ENCODE data around the gene TLCD1. TPM values are rescaled to one million over a fixed set of nuclear protein-coding genes. Genes with fewer than 3 reads are reported as not detected.

The TLCD1 gene
- polyA plus RNA-seq, 2 of the 4 experiments (the other 2 are of a cell fraction): 36.7 to 83.3 TPM

DNA sequence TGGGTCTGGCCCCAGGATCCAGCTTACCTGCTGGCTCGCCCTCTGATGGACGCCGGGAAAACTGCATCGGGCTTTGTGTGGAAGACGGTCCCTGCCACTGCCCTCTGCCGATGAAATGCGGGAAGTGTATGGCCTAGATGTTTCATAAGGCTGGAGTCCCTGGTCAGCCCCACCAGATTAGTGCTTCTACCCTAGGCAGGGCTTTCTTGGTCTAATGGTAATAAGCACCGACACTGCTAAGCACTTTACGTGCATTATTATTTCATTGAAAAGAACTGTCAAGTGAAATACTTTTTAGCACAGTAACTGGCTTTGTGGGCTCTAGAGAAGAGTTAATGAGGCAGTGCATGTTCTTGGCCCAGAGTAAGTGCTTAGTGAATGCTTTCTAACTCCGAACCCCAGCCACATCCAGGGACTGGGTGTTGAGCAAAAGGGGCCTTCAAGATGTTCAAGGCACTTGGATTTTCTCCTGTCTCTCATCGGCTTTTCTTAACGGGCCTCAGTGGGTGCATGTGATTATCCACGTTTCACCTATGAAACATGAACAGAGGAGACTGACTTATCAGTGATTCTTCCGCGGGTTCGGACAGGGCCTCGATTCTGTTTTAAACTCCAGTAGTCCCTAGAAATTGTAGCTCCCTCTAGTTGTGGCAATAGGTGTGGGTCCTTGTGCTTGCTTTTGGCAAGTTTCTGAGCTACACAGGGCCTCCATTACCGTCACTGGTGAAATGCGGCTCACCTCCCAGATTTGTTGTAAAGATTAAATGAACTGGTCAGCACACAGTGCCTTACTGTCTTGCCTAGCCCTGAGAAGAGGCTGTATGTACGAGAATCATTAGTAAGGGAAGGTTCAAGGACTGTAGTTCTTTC is 24.4 kb upstream of the TLCD1 start:
- FAIRE-seq (no peak), ATAC-seq (peak; percentile 57 to 72), DNase-seq (ENCODE audit: low read depth in 1 of 2, low spot score in 1 of 2) (peak; percentile 82 to 96)
- H3K4me3 ChIP-seq: no peak overlapping the region
- CTCF ChIA-PET: interaction anchor here (0.6 to 22.6 kb wide), 60 partner anchors 8 to 208 kb away, joined by 3 to 977 read pairs (median 4); partner anchors contain the start of genes DHRS13, FLOT2, NEK8 and PROCA1
- peak overlapping the region in 1 of 2 experiments; percentile 10; a peak in 1 of 6 replicates for H3K27ac ChIP-seq
- WGBS (ENCODE audit: missing lambda C conversion rate): 39% methylated on average over 20 of the region's 20 CpGs
- H3K9me3 ChIP-seq: no peaks in the 10 kb centered on the region
- peak overlapping the region; percentile 20; the same call in 2 of the 3 replicates for H3K4me2 ChIP-seq
- H3K4me1 ChIP-seq: peaks cover 50% of the 10 kb centered on the region
- POLR2A ChIA-PET: interaction anchor here (0.6 to 12.2 kb wide), 5 partner anchors 24 to 200 kb away, joined by 3 to 369 read pairs (median 5); partner anchors contain the start of genes NEK8 and TLCD1
- TF ChIP-seq SMC3 (IDR thresholded peaks at IDR 0.05) (peak; percentile 98), CHD2 (IDR thresholded peaks at IDR 0.05; ENCODE audit: low read length, partially characterized antibody) (peak; percentile 27), TP53 (CRISPR knock-in tag; IDR thresholded peaks at IDR 0.05) (no peak), MYC (IDR thresholded peaks at IDR 0.05; ENCODE audit: borderline replicate concordance, low read length) (no peak), FOSB (CRISPR knock-in tag; IDR thresholded peaks at IDR 0.05) (0 out of 2 replicates have a peak, but pooled peaks have one; percentile 3), POLR2AphosphoS2 (conservative IDR thresholded peaks at IDR 0.05; ENCODE audit: low read length) (peak; percentile 89; the same call in 1 of the 2 replicates), MAZ (IDR thresholded peaks at IDR 0.05; ENCODE audit: borderline replicate concordance, low read depth, low read length) (0 out of 2 replicates have a peak, but pooled peaks have one; percentile 54), JUN (IDR thresholded peaks at IDR 0.05) (peak; percentile 44 to 68; a peak in 2 of 5 replicates), EHMT2 (IDR thresholded peaks at IDR 0.05; ENCODE audit: low read depth) (no peak), EHF (CRISPR knock-in tag; IDR thresholded peaks at IDR 0.05) (no peak), HOXA7 (CRISPR knock-in tag; IDR thresholded peaks at IDR 0.05) (0 out of 2 replicates have a peak, but pooled peaks have one; percentile 31), JUNB (IDR thresholded peaks at IDR 0.05) (no peak), CEBPB (IDR thresholded peaks at IDR 0.05) (peak in 1 of 2 experiments; percentile 3; a peak in 1 of 4 replicates), CBX2 (IDR thresholded peaks at IDR 0.05; ENCODE audit: borderline replicate concordance, low read depth) (no peak), HDAC2 (IDR thresholded peaks at IDR 0.05) (no peak), HOXB5 (CRISPR knock-in tag; IDR thresholded peaks at IDR 0.05) (no peak), FOXS1 (CRISPR knock-in tag; IDR thresholded peaks at IDR 0.05) (no peak), RARB (CRISPR knock-in tag; IDR thresholded peaks at IDR 0.05) (no peak), NFE2L2 (conservative IDR thresholded peaks at IDR 0.05; ENCODE audit: low read length) (0 out of 2 replicates have a peak, but pooled peaks have one; percentile 25), RAD21 (conservative IDR thresholded peaks at IDR 0.05 in 1 of 2, IDR thresholded peaks at IDR 0.05 in 1 of 2) (peak; percentile 87 to 88), GATA3 (IDR thresholded peaks at IDR 0.05; ENCODE audit: borderline replicate concordance) (no peak), FOSL2 (IDR thresholded peaks at IDR 0.05) (no peak), FOSL2 (CRISPR knock-in tag; IDR thresholded peaks at IDR 0.05) (peak; percentile 10; the same call in 1 of the 2 replicates)
- TF ChIP-seq, protein P1, sequence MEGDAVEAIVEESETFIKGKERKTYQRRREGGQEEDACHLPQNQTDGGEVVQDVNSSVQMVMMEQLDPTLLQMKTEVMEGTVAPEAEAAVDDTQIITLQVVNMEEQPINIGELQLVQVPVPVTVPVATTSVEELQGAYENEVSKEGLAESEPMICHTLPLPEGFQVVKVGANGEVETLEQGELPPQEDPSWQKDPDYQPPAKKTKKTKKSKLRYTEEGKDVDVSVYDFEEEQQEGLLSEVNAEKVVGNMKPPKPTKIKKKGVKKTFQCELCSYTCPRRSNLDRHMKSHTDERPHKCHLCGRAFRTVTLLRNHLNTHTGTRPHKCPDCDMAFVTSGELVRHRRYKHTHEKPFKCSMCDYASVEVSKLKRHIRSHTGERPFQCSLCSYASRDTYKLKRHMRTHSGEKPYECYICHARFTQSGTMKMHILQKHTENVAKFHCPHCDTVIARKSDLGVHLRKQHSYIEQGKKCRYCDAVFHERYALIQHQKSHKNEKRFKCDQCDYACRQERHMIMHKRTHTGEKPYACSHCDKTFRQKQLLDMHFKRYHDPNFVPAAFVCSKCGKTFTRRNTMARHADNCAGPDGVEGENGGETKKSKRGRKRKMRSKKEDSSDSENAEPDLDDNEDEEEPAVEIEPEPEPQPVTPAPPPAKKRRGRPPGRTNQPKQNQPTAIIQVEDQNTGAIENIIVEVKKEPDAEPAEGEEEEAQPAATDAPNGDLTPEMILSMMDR (IDR thresholded peaks at IDR 0.05): peak; percentile 99
- TF ChIP-seq, protein P2, sequence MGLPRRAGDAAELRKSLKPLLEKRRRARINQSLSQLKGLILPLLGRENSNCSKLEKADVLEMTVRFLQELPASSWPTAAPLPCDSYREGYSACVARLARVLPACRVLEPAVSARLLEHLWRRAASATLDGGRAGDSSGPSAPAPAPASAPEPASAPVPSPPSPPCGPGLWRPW (IDR thresholded peaks at IDR 0.05): no peak
- TF ChIP-seq, protein P3, sequence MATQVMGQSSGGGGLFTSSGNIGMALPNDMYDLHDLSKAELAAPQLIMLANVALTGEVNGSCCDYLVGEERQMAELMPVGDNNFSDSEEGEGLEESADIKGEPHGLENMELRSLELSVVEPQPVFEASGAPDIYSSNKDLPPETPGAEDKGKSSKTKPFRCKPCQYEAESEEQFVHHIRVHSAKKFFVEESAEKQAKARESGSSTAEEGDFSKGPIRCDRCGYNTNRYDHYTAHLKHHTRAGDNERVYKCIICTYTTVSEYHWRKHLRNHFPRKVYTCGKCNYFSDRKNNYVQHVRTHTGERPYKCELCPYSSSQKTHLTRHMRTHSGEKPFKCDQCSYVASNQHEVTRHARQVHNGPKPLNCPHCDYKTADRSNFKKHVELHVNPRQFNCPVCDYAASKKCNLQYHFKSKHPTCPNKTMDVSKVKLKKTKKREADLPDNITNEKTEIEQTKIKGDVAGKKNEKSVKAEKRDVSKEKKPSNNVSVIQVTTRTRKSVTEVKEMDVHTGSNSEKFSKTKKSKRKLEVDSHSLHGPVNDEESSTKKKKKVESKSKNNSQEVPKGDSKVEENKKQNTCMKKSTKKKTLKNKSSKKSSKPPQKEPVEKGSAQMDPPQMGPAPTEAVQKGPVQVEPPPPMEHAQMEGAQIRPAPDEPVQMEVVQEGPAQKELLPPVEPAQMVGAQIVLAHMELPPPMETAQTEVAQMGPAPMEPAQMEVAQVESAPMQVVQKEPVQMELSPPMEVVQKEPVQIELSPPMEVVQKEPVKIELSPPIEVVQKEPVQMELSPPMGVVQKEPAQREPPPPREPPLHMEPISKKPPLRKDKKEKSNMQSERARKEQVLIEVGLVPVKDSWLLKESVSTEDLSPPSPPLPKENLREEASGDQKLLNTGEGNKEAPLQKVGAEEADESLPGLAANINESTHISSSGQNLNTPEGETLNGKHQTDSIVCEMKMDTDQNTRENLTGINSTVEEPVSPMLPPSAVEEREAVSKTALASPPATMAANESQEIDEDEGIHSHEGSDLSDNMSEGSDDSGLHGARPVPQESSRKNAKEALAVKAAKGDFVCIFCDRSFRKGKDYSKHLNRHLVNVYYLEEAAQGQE (IDR thresholded peaks at IDR 0.05): peak; percentile 2; the same call in 1 of the 2 replicates
- TF ChIP-seq, protein P4, sequence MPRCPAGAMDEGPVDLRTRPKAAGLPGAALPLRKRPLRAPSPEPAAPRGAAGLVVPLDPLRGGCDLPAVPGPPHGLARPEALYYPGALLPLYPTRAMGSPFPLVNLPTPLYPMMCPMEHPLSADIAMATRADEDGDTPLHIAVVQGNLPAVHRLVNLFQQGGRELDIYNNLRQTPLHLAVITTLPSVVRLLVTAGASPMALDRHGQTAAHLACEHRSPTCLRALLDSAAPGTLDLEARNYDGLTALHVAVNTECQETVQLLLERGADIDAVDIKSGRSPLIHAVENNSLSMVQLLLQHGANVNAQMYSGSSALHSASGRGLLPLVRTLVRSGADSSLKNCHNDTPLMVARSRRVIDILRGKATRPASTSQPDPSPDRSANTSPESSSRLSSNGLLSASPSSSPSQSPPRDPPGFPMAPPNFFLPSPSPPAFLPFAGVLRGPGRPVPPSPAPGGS (IDR thresholded peaks at IDR 0.05): peak; percentile 34; the same call in 1 of the 3 replicates
- TF ChIP-seq, protein P5, sequence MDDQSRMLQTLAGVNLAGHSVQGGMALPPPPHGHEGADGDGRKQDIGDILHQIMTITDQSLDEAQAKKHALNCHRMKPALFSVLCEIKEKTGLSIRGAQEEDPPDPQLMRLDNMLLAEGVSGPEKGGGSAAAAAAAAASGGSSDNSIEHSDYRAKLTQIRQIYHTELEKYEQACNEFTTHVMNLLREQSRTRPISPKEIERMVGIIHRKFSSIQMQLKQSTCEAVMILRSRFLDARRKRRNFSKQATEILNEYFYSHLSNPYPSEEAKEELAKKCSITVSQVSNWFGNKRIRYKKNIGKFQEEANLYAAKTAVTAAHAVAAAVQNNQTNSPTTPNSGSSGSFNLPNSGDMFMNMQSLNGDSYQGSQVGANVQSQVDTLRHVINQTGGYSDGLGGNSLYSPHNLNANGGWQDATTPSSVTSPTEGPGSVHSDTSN (IDR thresholded peaks at IDR 0.05): 0 out of 2 replicates have a peak, but pooled peaks have one; percentile 9
- TF ChIP-seq, protein P6, sequence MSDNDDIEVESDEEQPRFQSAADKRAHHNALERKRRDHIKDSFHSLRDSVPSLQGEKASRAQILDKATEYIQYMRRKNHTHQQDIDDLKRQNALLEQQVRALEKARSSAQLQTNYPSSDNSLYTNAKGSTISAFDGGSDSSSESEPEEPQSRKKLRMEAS (IDR thresholded peaks at IDR 0.05): peak; percentile 56; the same call in 1 of the 2 replicates
- TF ChIP-seq, protein P7, sequence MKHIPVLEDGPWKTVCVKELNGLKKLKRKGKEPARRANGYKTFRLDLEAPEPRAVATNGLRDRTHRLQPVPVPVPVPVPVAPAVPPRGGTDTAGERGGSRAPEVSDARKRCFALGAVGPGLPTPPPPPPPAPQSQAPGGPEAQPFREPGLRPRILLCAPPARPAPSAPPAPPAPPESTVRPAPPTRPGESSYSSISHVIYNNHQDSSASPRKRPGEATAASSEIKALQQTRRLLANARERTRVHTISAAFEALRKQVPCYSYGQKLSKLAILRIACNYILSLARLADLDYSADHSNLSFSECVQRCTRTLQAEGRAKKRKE (CRISPR knock-in tag; IDR thresholded peaks at IDR 0.05; ENCODE audit: low read depth): no peak
